Muscle layer of colon (tissue), 2 donors: ENCODE measurements around the gene EYS.

Experiments
- H3K27ac ChIP-seq: one replicate; pipeline ENCODE4 v1.7.0; 2013; ENCODE audit warnings: low read depth, mild to moderate bottlenecking, low read length, moderate library complexity
- H3K27me3 ChIP-seq, 2 donors: one replicate each; pipeline ENCODE4 v1.7.0; 2013; ENCODE audit warnings: low read length in 2 of 2, mild to moderate bottlenecking in 2 of 2; ENCODE audit not compliant: insufficient read depth in 2 of 2, control insufficient read depth in 1 of 2
- H3K36me3 ChIP-seq: one replicate; pipeline ENCODE4 v1.7.0; 2013; ENCODE audit warnings: mild to moderate bottlenecking, low read length; ENCODE audit not compliant: insufficient read depth
- H3K4me1 ChIP-seq: one replicate; pipeline ENCODE4 v1.7.0; 2013; ENCODE audit warnings: mild to moderate bottlenecking, low read length; ENCODE audit not compliant: insufficient read depth
- H3K4me3 ChIP-seq, 2 donors: one replicate each; pipeline ENCODE4 v1.7.0; 2013; ENCODE audit warnings: low read length in 2 of 2, low read depth in 1 of 2, mild to moderate bottlenecking in 1 of 2, moderate library complexity in 1 of 2
- H3K9ac ChIP-seq: one replicate; pipeline ENCODE4 v1.7.0; 2013; ENCODE audit warnings: low read length
- H3K9me3 ChIP-seq: one replicate; pipeline ENCODE4 v1.7.0; 2013; ENCODE audit warnings: mild to moderate bottlenecking, low read length
- donor health status: abdominal sarcoma.
- donor health status: Adenocarcinoma of cecum.

EYS gene

GRCh38 chr6:64128301-64129024 is 1578.6 kb downstream of the EYS start:
- Histone ChIP-seq H3K27me3 (no peaks in the 10 kb centered on the region), H3K27ac (no peak overlapping the region), H3K4me1 (no peaks in the 10 kb centered on the region), H3K36me3 (no peaks in the 10 kb centered on the region), H3K4me3 (no peak overlapping the region), H3K9ac (no peak overlapping the region), H3K9me3 (no peaks in the 10 kb centered on the region)

GRCh38 chr6:64123761-64124633 is 1583.0 kb downstream of the EYS start:
- no peaks in the 10 kb centered on the region for H3K27me3 ChIP-seq
- no peak overlapping the region for H3K4me3 ChIP-seq
- H3K4me1 ChIP-seq, result no peaks in the 10 kb centered on the region
- no peak overlapping the region for H3K27ac ChIP-seq
- no peaks in the 10 kb centered on the region for H3K36me3 ChIP-seq
- no peak overlapping the region for H3K9ac ChIP-seq
- H3K9me3 ChIP-seq, result no peaks in the 10 kb centered on the region

GRCh38 chr6:64122712-64123375 is 1584.2 kb downstream of the EYS start:
- Histone ChIP-seq H3K27ac (no peak overlapping the region), H3K4me3 (no peak overlapping the region), H3K27me3 (no peaks in the 10 kb centered on the region), H3K36me3 (no peaks in the 10 kb centered on the region), H3K4me1 (no peaks in the 10 kb centered on the region), H3K9ac (no peak overlapping the region), H3K9me3 (no peaks in the 10 kb centered on the region)

GRCh38 chr6:64121011-64121565 is 1585.9 kb downstream of the EYS start:
- H3K27ac ChIP-seq, result no peak overlapping the region
- H3K4me3 ChIP-seq, result no peak overlapping the region
- H3K4me1 ChIP-seq, result no peaks in the 10 kb centered on the region
- H3K27me3 ChIP-seq, result no peaks in the 10 kb centered on the region
- no peaks in the 10 kb centered on the region for H3K36me3 ChIP-seq
- H3K9me3 ChIP-seq, result no peaks in the 10 kb centered on the region
- H3K9ac ChIP-seq, result no peak overlapping the region

- H3K9me3 ChIP-seq, result no peaks in the 10 kb centered on the region
- no peaks in the 10 kb centered on the region for H3K4me1 ChIP-seq
- H3K27ac ChIP-seq, result no peak overlapping the region
- H3K27me3 ChIP-seq, result no peaks in the 10 kb centered on the region
- H3K36me3 ChIP-seq, result no peaks in the 10 kb centered on the region
- H3K4me3 ChIP-seq, result no peak overlapping the region
- H3K9ac ChIP-seq, result no peak overlapping the region
Observed at GRCh38 chr6:64113704-64114103, 1593.3 kb downstream of the EYS start.

GRCh38 chr6:64104051-64104450 is 1603.0 kb downstream of the EYS start:
- no peaks in the 10 kb centered on the region for H3K36me3 ChIP-seq
- no peaks in the 10 kb centered on the region for H3K4me1 ChIP-seq
- no peak overlapping the region for H3K9ac ChIP-seq
- H3K27ac ChIP-seq, result no peak overlapping the region
- H3K27me3 ChIP-seq, result no peaks in the 10 kb centered on the region
- H3K4me3 ChIP-seq, result no peak overlapping the region
- no peaks in the 10 kb centered on the region for H3K9me3 ChIP-seq

GRCh38 chr6:64103480-64103879 is 1603.5 kb downstream of the EYS start:
- no peaks in the 10 kb centered on the region for H3K27me3 ChIP-seq

GRCh38 chr6:64100702-64101303 is 1606.2 kb downstream of the EYS start:
- Histone ChIP-seq H3K36me3 (no peaks in the 10 kb centered on the region), H3K4me1 (no peaks in the 10 kb centered on the region), H3K4me3 (no peak overlapping the region), H3K9me3 (no peaks in the 10 kb centered on the region), H3K27me3 (no peaks in the 10 kb centered on the region), H3K9ac (no peak overlapping the region), H3K27ac (no peak overlapping the region)

More at GRCh38 chr6:64103480-64103879, 1603.5 kb downstream of the EYS start:
- no peak overlapping the region for H3K27ac ChIP-seq
- no peaks in the 10 kb centered on the region for H3K9me3 ChIP-seq
- no peak overlapping the region for H3K9ac ChIP-seq
- H3K4me3 ChIP-seq, result no peak overlapping the region
- no peaks in the 10 kb centered on the region for H3K4me1 ChIP-seq
- no peaks in the 10 kb centered on the region for H3K36me3 ChIP-seq

GRCh38 chr6:64090352-64090751 is 1616.7 kb downstream of the EYS start:
- H3K36me3 ChIP-seq, result no peaks in the 10 kb centered on the region
- H3K27ac ChIP-seq, result no peak overlapping the region

GRCh38 chr6:64085126-64085525 is 1621.9 kb downstream of the EYS start:
- Histone ChIP-seq H3K4me1 (no peaks in the 10 kb centered on the region), H3K9me3 (no peaks in the 10 kb centered on the region), H3K27me3 (no peaks in the 10 kb centered on the region), H3K4me3 (no peak overlapping the region), H3K9ac (no peak overlapping the region), H3K27ac (no peak overlapping the region), H3K36me3 (no peaks in the 10 kb centered on the region)

More at GRCh38 chr6:64090352-64090751, 1616.7 kb downstream of the EYS start:
- Histone ChIP-seq H3K4me3 (no peak overlapping the region), H3K4me1 (no peaks in the 10 kb centered on the region), H3K9me3 (no peaks in the 10 kb centered on the region), H3K9ac (no peak overlapping the region), H3K27me3 (no peaks in the 10 kb centered on the region)

GRCh38 chr6:64084185-64084663 is 1622.8 kb downstream of the EYS start:
- Histone ChIP-seq H3K27ac (no peak overlapping the region), H3K9ac (no peak overlapping the region), H3K4me3 (no peak overlapping the region), H3K9me3 (no peaks in the 10 kb centered on the region), H3K36me3 (no peaks in the 10 kb centered on the region), H3K27me3 (no peaks in the 10 kb centered on the region), H3K4me1 (no peaks in the 10 kb centered on the region)
